Measurements from ENCODE around the gene C1orf56.
"Not testable (repeated sequence)": the region's sequence is repeated elsewhere in the genome, so short reads cannot be mapped to it uniquely, and the experiment has no call there.

C1orf56 gene

GRCh38 chr1:151062741-151063371, 15.3 kb downstream of the C1orf56 start:
- DNase-seq (ENCODE audit: low read depth), result no peak

DNA sequence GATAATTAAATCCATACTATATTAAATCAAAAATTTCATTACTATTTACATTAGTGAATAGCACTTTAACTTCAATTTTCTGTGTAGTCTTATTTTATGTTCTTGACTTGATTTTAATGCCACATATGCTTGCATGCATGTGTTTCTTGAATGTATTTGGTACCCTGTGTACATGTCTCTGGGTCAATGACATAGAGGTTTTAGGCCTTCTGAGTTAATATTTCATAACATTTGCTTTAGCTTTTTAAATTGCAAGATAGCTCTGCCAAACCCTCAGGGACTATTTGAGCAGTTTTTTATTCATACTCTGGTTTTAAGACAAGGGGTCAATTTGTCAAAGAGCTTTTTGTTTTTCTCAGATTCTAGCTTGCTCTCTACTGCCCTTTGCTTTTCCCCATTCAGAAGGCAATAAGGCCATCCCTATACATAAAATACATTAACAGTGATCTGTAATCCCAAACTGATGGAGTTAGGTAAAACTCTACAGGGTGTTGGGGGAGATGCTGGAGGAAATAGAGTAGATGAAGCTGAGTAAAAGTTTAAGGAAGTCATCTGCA, 17.6 kb downstream of the C1orf56 start:
- DNase-seq (ENCODE audit: low read depth), result no peak

GRCh38 chr1:151067185-151067584, 19.6 kb downstream of the C1orf56 start:
- no peak for DNase-seq (ENCODE audit: low read depth)

GRCh38 chr1:151069103-151069486, 21.5 kb downstream of the C1orf56 start:
- DNase-seq (ENCODE audit: low read depth), result no peak

DNA sequence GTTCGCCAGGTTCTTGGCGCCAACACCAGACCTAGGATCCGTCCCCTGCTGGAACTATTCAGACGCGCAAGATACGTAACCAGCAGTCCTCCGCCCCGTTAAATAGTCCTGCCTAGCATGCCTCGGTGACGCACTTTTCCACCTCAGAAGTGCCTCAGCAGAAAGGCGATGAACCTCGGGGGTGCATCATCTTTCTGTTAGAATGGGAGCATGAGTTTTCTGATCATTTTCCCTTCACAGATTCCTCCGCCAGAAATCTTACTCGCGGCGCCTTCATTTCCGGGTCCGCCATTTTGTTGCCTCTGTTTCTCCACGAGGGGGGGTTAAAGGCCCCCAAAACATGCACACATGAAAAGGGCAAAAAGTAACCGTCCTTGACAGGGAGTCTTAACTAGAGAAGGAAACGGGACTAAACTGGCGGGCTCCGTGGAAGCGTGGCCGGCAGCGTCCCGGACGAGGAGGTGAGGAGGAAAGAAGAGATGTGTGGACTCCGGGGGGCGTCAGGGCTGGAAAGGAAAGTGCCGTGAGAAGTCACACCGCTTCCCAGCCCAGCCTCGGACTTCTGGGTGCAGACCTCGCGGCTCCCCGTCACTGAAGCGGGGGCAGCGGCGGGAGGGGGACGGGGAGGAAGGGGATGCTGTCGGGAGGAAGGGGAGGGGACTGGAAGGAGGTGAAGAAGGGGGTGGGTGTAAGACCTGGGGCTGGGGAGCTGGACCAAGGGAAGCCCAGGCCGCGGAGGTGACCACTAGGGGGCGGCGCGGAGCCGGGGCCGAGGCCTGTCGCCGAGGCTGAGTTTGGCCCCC, 23.1 kb downstream of the C1orf56 start, which contains the start of gene GABPB2:
Gene GABPB2 (plus strand): TSS at position 288 of the 803 bp plus-strand sequence. CDS start 17,429 bp downstream, outside the sequence.
- DNase-seq (ENCODE audit: low read depth), result peak; percentile 64

- DNase-seq (ENCODE audit: low read depth), result no peak
Measured at GRCh38 chr1:151072224-151072623, 24.7 kb downstream of the C1orf56 start.

GRCh38 chr1:151085953-151086559, 38.5 kb downstream of the C1orf56 start:
- DNase-seq (ENCODE audit: low read depth), result no peak

GRCh38 chr1:151097426-151097825, 49.9 kb downstream of the C1orf56 start:
- not testable (repeated sequence) for DNase-seq (ENCODE audit: low read depth)

- DNase-seq (ENCODE audit: low read depth), result no peak
Measured at GRCh38 chr1:151098126-151098525, 50.6 kb downstream of the C1orf56 start.

All from stimulated activated CD8-positive, alpha-beta memory T cell treated with anti-CD3 and anti-CD28 coated beads, Interleukin-15, amount 100 ng/mL, for 1 hour (primary cell).